Endothelial cell of umbilical vein (primary cell): ENCODE data around the gene PCDH9. TPM values are rescaled to one million over a fixed set of nuclear protein-coding genes. Genes with fewer than 3 reads are reported as not detected.

ENCODE experiments used
- BruUV-seq: library from RNA; stranded (reverse); fragments of 400-500 nt; replicated peaks from 2 replicates; lab custom pipeline; 2021; lab: Mats Ljungman, UMichigan
- CTCF ChIA-PET: fragments of 300-600, 350-600 bp; sonication (Branson Sonifier 250); formaldehyde crosslinking; loops from one replicate; lab custom pipeline; 2021; ENCODE audit warnings: antibody characterized with exemption, inconsistent platforms; lab: Charles Lee
- POLR2A ChIA-PET: fragments of 300-600, 350-600 bp; sonication (Branson Sonifier 250); formaldehyde crosslinking; loops from one replicate; lab custom pipeline; 2021; ENCODE audit warnings: antibody characterized with exemption, inconsistent platforms; lab: Charles Lee
- DNase-seq: peaks from one replicate; pipeline ENCODE4 v3.0.0-alpha.2; 2011; ENCODE audit warnings: low read depth, low spot score
- FAIRE-seq: peaks from 2 replicates; lab custom pipeline; 2011; peaks lifted over from hg19 to GRCh38; lab: Jason Lieb, UNC
- H2AFZ ChIP-seq: 2 replicates; pipeline ENCODE4 v1.6.0; 2012; ENCODE audit warnings: low read depth, low read length, control low read depth, inconsistent platforms
- H3K27ac ChIP-seq: 2 replicates; pipeline ENCODE4 v1.5.1; 2011; ENCODE audit warnings: low read depth, mild to moderate bottlenecking, control low read depth, low read length, moderate library complexity; ENCODE audit not compliant: insufficient read depth
- H3K27me3 ChIP-seq, 2 experiments: 2 replicates each; pipeline versions ENCODE4 v1.6.0 to v1.6.1; 2011; ENCODE audit warnings: low read length in 2 of 2, mixed read lengths in 1 of 2; ENCODE audit not compliant: control insufficient read depth in 2 of 2, insufficient read depth in 2 of 2
- H3K36me3 ChIP-seq, 2 experiments: 2 replicates in 1 of 2; 3 replicates in 1 of 2; pipeline ENCODE4 v1.5.1; 2011; ENCODE audit warnings: low read length in 2 of 2, mild to moderate bottlenecking in 1 of 2, moderate library complexity in 1 of 2; ENCODE audit not compliant: control insufficient read depth in 2 of 2, insufficient read depth in 2 of 2; ENCODE audit errors: extremely low read depth in 1 of 2
- H3K4me1 ChIP-seq: 3 replicates; pipeline ENCODE4 v1.5.1; 2011; ENCODE audit warnings: mild to moderate bottlenecking, low read length; ENCODE audit not compliant: control insufficient read depth, insufficient read depth; ENCODE audit errors: extremely low read depth
- H3K4me2 ChIP-seq: 2 replicates; pipeline ENCODE4 v1.6.1; 2011; ENCODE audit warnings: low read length, control low read depth, mixed read lengths; ENCODE audit not compliant: insufficient read depth
- H3K4me3 ChIP-seq, 3 experiments: fragments of 200-600 bp in 1 of 3; sonication (generic), shearing (Covaris generic) in 1 of 3; replicated peaks in 1 of 3; 2 replicates each; pipeline ENCODE4 v1.5.1; 2011 to 2016; ENCODE audit warnings: control low read depth in 3 of 3, low read length in 3 of 3, mild to moderate bottlenecking in 2 of 3, inconsistent platforms in 1 of 3, low read depth in 1 of 3, moderate library complexity in 1 of 3; ENCODE audit not compliant: insufficient read depth in 1 of 3
- H3K79me2 ChIP-seq: 2 replicates; pipeline ENCODE4 v1.6.0; 2012; ENCODE audit warnings: low read length, inconsistent platforms; ENCODE audit not compliant: control insufficient read depth, insufficient read depth
- H3K9ac ChIP-seq: replicated peaks from 2 replicates; pipeline ENCODE3; 2011; ENCODE audit warnings: low read length, control low read depth; ENCODE audit not compliant: insufficient read depth; ENCODE audit errors: extremely low read depth
- H3K9me1 ChIP-seq: replicated peaks from 3 replicates; pipeline ENCODE4 v1.6.0; 2011; ENCODE audit warnings: mild to moderate bottlenecking, low read length; ENCODE audit not compliant: control insufficient read depth, insufficient read depth; ENCODE audit errors: extremely low read depth
- H3K9me3 ChIP-seq: replicated peaks from 2 replicates; pipeline ENCODE4 v1.5.1; 2012; ENCODE audit warnings: low read length, inconsistent platforms; ENCODE audit not compliant: control insufficient read depth, insufficient read depth
- H4K20me1 ChIP-seq: replicated peaks from 2 replicates; pipeline ENCODE3; 2011; ENCODE audit warnings: mild to moderate bottlenecking, low read length; ENCODE audit not compliant: control insufficient read depth, insufficient read depth; ENCODE audit errors: extremely low read depth
- EZH2 ChIP-seq: IDR thresholded peaks from 2 replicates; pipeline ENCODE4 v1.6.1; 2012; ENCODE audit warnings: borderline replicate concordance, low read depth, mild to moderate bottlenecking, moderate library complexity, low read length, inconsistent platforms; ENCODE audit not compliant: severe bottlenecking
- FOS ChIP-seq: IDR thresholded peaks from 2 replicates; pipeline ENCODE4 v1.6.1; 2011; ENCODE audit warnings: mild to moderate bottlenecking, low read length, moderate library complexity, borderline replicate concordance; ENCODE audit not compliant: insufficient read depth
- GATA2 ChIP-seq: IDR thresholded peaks from 2 replicates; pipeline ENCODE4 v1.7.0; 2011; ENCODE audit warnings: low read depth, mild to moderate bottlenecking, moderate library complexity, mixed read lengths, low read length; ENCODE audit not compliant: insufficient read length, insufficient read depth
- JUN ChIP-seq: IDR thresholded peaks from 2 replicates; pipeline ENCODE4 v1.6.1; 2011; ENCODE audit warnings: borderline replicate concordance, low read depth; ENCODE audit not compliant: insufficient read length, insufficient read depth
- MAX ChIP-seq: IDR thresholded peaks from 2 replicates; pipeline ENCODE4 v1.6.1; 2011; ENCODE audit not compliant: insufficient read depth, insufficient read length
- MYC ChIP-seq: IDR thresholded peaks from one replicate; pipeline ENCODE4 v1.6.1; 2011; ENCODE audit warnings: mild to moderate bottlenecking, low read depth, low read length
- POLR2A ChIP-seq: IDR thresholded peaks from 2 replicates; pipeline ENCODE4 v1.6.1; 2012; ENCODE audit warnings: low read depth, mild to moderate bottlenecking, control low read depth, low read length
- POLR2AphosphoS5 ChIP-seq: IDR thresholded peaks from 2 replicates; pipeline ENCODE4 v1.6.1; 2012; ENCODE audit warnings: low read depth, mild to moderate bottlenecking, control low read depth, low read length, moderate library complexity; ENCODE audit not compliant: insufficient read depth
- dilution Hi-C: fragments of 300-500 bp; cut with MboI; formaldehyde crosslinking; loops from one replicate; pipeline ENCODE4 v1.15.0; 2019; ENCODE audit warnings: low sequenced_read_pairs; ENCODE audit not compliant: extremely low pct_ligation_motif_present
- intact Hi-C: fragments of 100-400 bp; cut with micrococcal nuclease; formaldehyde crosslinking; loops from one replicate; pipeline ENCODE4 v1.10.0; 2022
- polyA plus RNA-seq, 4 experiments: library from polyadenylated mRNA; depleted of rRNA in 3 of 4; stranded (reverse) in 3 of 4; unstranded in 1 of 4; fragments of >200 nt; gene quantifications; 2 replicates each; pipeline versions ENCODE4 v1.2.1 to v1.2.3, GENCODE V29; 2011 to 2012; ENCODE audit warnings: missing spikeins in 1 of 4
- total RNA-seq: library from RNA; stranded (reverse); gene quantifications from 2 replicates; pipeline ENCODE4 v1.2.3, GENCODE V29; 2021
- TF ChIP-seq, protein P1 (sequence below), 2 donors: IDR thresholded peaks; 1 replicate in 1 of 2; 2 replicates in 1 of 2; pipeline ENCODE4 v1.5.1; 2011; ENCODE audit warnings: low read length in 2 of 2, mild to moderate bottlenecking in 2 of 2, moderate library complexity in 2 of 2, control low read depth in 1 of 2, inconsistent platforms in 1 of 2, low read depth in 1 of 2; ENCODE audit not compliant: insufficient read depth in 1 of 2; ENCODE audit errors: extremely low read depth in 1 of 2

PCDH9 gene
- total and polyA plus RNA-seq, 2 donors (not counting 3 experiments of a cell fraction or from before 2014, with no cell fraction given): 1.1 to 5.2 TPM

- POLR2A ChIA-PET: no interaction called here
These were observed 159.8 kb downstream of the PCDH9 start for GRCh38 chr13:67070306-67070705.

More at GRCh38 chr13:67070306-67070705, 159.8 kb downstream of the PCDH9 start:
- Histone ChIP-seq H2AFZ (no peak overlapping the region), H3K9me3 (no peaks in the 10 kb centered on the region), H3K27me3 (no peaks in the 10 kb centered on the region), H3K36me3 (no peaks in the 10 kb centered on the region), H3K4me3 (no peak overlapping the region), H3K27ac (no peak overlapping the region), H4K20me1 (no peaks in the 10 kb centered on the region), H3K4me2 (no peak overlapping the region), H3K4me1 (no peaks in the 10 kb centered on the region), H3K9me1 (no peaks in the 10 kb centered on the region), H3K79me2 (no peaks in the 10 kb centered on the region), H3K9ac (no peak overlapping the region)
- intact Hi-C loops (no loop called here), dilution Hi-C loops (no loop called here)
- BruUV-seq: no TSS peak
- TF ChIP-seq POLR2AphosphoS5 (no peak), MYC (no peak), MAX (no peak), JUN (no peak), GATA2 (no peak), EZH2 (no peak), POLR2A (no peak), FOS (no peak)
- TF ChIP-seq, protein P1, sequence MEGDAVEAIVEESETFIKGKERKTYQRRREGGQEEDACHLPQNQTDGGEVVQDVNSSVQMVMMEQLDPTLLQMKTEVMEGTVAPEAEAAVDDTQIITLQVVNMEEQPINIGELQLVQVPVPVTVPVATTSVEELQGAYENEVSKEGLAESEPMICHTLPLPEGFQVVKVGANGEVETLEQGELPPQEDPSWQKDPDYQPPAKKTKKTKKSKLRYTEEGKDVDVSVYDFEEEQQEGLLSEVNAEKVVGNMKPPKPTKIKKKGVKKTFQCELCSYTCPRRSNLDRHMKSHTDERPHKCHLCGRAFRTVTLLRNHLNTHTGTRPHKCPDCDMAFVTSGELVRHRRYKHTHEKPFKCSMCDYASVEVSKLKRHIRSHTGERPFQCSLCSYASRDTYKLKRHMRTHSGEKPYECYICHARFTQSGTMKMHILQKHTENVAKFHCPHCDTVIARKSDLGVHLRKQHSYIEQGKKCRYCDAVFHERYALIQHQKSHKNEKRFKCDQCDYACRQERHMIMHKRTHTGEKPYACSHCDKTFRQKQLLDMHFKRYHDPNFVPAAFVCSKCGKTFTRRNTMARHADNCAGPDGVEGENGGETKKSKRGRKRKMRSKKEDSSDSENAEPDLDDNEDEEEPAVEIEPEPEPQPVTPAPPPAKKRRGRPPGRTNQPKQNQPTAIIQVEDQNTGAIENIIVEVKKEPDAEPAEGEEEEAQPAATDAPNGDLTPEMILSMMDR (IDR thresholded peaks at IDR 0.05; ENCODE audit: extremely low read depth in 1 of 2, insufficient read depth in 1 of 2, low read depth in 1 of 2, low read length in 2 of 2): no peak
- CTCF ChIA-PET: no interaction called here
- DNase-seq (no peak), FAIRE-seq (no peak)
